Erythroblast (primary cell): ENCODE results near the gene TBC1D26.
"Not testable (repeated sequence)": the region's sequence is repeated elsewhere in the genome, so short reads cannot be mapped to it uniquely, and the experiment has no call there.

Source experiments
- GATA1 ChIP-seq: IDR thresholded peaks from 2 replicates; pipeline ENCODE4 v1.6.1; 2011; ENCODE audit warnings: low read depth, mild to moderate bottlenecking, control low read depth, low read length, moderate library complexity
- POLR2A ChIP-seq: IDR thresholded peaks from 2 replicates; pipeline ENCODE4 v1.6.1; 2011; ENCODE audit warnings: mild to moderate bottlenecking, low read length

DNA sequence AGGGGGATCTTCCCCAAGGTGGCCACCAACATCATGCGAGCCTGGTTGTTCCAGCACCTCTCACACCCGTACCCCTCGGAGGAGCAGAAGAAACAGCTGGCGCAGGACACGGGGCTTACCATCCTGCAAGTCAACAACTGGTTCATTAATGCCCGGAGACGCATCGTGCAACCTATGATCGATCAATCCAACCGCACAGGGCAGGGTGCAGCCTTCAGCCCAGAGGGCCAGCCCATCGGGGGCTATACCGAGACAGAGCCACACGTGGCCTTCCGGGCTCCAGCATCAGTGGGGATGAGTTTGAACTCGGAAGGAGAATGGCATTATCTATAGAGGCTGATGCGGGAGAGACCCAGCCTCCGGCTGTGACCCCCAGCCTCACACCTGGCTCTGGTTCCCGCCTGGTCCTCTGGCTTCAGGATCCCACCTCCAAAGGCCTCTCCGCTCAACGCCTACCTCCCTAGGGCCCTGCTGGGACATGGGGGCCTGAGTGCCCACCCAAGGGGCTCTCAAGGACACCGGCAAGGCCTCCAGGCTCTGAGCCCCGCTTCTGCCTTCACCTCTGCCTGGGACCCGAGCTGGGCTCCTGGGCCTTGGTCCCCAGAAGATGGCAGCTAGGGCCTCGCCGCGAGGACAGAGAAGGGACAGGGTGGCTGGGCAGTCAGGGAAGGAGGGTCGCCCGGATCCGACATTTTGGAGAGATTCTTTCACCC is 55.4 kb downstream of the TBC1D26 start:
- not testable (repeated sequence) for TF ChIP-seq POLR2A, GATA1
